Measurements from ENCODE around the gene SPNS2.

GRCh38 chr17:4460661-4461060 lies 38.0 kb upstream of the SPNS2 start:
- TF ChIP-seq YY1 (IDR thresholded peaks at IDR 0.05; ENCODE audit: insufficient read depth, insufficient read length) (no peak), ZNF274 (IDR thresholded peaks at IDR 0.05; ENCODE audit: low read depth, low read length) (no peak), SUZ12 (IDR thresholded peaks at IDR 0.05; ENCODE audit: extremely low read depth, insufficient read depth, insufficient read length) (no peak)

Data from NT2/D1 (cell line).